8988T (cell line): ENCODE measurements around the gene PIGA.
"Not testable (repeated sequence)": the region's sequence is repeated elsewhere in the genome, so short reads cannot be mapped to it uniquely, and the experiment has no call there.

ENCODE experiments used
- DNase-seq: peaks from one replicate; pipeline ENCODE4 v3.0.0; 2011

Gene PIGA

GRCh38 chrX:15319075-15319474, 16.2 kb downstream of the PIGA start:
- DNase-seq, result no peak

DNA sequence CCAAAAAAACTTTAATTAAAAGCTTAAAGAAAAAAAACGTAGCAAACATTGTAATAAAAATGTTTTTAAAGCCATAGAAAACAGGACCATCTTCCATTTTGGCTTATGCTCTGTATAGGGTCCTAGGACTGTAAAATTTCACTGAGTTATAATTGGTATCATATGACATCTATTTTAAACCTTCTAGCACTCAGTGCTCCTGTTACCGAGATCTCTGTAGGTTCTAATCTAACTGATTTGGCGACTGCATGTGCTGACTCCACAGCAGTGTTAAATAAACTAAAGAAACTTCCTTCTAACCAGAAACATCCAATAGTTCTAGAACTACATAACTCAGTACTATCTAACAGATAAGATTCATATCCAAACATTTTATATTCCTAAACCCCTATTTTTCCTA, 19.8 kb downstream of the PIGA start, which contains the start of gene ASB11:
Gene ASB11 (minus strand): TSS at position 132 of the 400 bp plus-strand sequence. CDS start 35 bp downstream, at position 97.
- DNase-seq, result no peak

DNA sequence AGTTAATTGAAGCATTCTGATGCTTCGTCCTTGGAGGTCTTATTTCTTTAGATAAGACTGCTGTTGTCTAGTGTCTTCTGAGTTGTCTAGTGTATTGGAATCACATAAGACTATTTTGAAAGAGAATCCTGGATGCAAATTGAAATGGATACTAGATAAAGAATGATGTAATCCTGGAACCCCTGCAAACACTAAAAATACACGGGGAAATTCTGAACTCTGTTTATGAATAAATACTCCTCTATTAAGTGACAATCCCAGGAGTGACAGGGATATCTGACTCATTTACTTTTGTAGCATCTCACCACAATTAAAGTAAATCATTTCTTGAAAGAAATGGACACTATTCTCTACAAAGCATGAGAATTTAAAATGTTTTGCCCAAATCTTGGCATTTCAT, 20.9 kb downstream of the PIGA start:
- DNase-seq, result no peak

DNA sequence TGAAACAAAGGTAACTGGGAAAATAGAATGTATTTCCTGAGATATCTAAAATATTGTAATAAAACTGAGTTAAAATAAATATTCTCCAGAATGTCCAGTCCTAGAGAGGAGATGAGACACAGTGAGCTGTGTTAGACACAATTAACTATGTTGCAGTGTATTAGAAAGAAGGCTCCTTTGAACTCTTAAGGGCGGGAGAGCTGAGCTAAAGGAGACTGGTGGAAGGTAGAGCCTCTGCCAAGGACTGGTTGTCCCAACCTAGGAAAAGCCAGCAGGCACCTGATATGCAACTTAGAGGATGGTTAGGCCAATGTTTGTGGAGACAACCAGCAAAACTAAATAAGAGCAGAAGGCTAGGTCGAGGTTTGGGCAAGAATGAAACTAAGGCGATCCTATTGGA, 24.2 kb downstream of the PIGA start:
- no peak for DNase-seq

GRCh38 chrX:15310117-15310516, 25.2 kb downstream of the PIGA start:
- no peak for DNase-seq

GRCh38 chrX:15305899-15306298, 29.4 kb downstream of the PIGA start:
- DNase-seq, result not testable (repeated sequence)

DNA sequence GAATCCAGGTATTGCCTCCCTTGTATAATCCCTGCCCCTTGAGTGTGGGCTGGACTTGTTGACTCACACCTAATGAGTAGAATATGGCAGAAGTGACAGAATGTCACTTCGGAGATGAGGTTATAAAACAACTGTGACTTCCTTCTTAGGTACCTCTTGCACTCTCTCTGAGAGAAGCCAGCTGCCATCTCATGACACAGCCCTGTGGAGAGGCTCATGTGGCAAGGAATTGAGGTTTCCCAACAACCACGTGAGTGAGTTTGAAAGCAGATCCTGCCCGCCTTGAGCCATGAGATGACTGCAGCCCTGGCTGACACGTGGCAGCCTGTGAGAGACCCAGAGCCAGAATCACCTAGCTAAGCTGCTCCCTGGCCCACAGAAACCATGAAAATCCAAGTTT, 33.4 kb downstream of the PIGA start:
- DNase-seq, result no peak

- DNase-seq, result no peak
Observed at GRCh38 chrX:15299941-15300851, 35.1 kb downstream of the PIGA start.

GRCh38 chrX:15298780-15299179, 36.5 kb downstream of the PIGA start:
- DNase-seq, result no peak

GRCh38 chrX:15298201-15298600, 37.1 kb downstream of the PIGA start:
- DNase-seq, result no peak

DNA sequence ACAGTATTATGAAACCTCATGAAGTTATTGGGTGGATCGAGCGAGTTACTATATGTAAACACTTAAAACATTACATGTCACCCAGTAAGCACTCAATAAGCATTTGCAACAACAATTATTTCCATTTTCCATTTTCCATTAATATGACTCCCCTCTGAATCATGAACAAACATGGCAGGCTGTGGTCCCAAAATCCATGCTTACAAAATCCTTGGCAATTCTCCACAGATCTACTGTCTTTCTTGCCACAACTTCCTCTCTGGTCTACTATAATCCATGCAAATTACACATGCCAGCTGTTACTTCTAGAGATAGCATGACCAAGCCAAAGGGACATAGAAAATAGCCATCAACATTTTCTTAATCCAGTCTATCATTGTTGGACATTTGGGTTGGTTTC, 41.9 kb downstream of the PIGA start:
- no peak for DNase-seq

- DNase-seq, result no peak
Observed at GRCh38 chrX:15292861-15293260, 42.5 kb downstream of the PIGA start.

DNA sequence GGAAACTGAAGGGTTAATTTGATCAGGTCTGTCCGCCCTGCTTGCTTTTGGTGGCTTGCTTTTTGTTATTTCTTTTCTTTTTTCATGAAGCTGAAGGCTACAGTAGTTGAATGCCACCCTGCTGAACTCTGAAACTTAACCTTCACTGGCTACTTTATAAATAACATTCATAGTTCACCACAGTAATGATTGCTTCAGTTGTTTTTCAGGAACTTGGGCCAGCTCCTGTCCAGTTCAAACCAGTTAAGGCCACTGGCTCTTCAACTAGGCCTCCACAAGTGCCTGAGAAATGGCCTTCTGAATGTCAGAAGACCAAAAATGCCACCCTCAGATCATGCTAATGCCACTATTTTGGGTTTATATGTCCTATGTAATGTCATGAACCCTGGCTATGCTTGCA, 57.7 kb downstream of the PIGA start:
- no peak for DNase-seq

- DNase-seq, result no peak
Observed at GRCh38 chrX:15274946-15275345, 60.4 kb downstream of the PIGA start.

GRCh38 chrX:15273275-15273674, 62.0 kb downstream of the PIGA start:
- not testable (repeated sequence) for DNase-seq

DNA sequence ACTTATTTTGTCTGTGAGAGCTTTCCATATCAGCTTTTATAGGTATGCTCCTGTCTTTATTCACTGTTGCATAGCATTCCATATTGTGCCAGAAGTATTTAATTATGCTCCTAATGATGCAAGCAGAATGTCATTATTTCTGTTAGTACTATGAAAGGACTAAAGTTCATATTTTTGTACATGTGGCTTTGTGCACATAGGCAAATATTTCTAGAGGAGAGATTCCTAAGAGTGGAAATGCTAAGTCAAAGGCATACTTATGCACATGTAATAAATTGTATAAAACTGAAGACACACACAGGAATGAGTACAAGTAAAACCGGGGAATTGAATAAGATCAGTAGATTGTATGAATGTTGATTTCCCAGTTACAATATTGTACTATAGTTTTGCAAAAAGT, 63.6 kb downstream of the PIGA start:
- DNase-seq, result no peak

GRCh38 chrX:15269618-15270521, 65.5 kb downstream of the PIGA start, which contains the start of gene ASB9:
ASB9 (minus strand) TSS chrX:15270083; CDS start chrX:15269874, 209 bp downstream.
- DNase-seq, result no peak
